KOPT-K1 (cell line): ENCODE data around the gene RPH3AL.
"Not testable (repeated sequence)": the region's sequence is repeated elsewhere in the genome, so short reads cannot be mapped to it uniquely, and the experiment has no call there.

Experiments
- H3K27ac ChIP-seq: fragments of 200-600 bp; sonication (generic); 2 replicates; pipeline ENCODE4 v1.5.1; 2016; ENCODE audit warnings: antibody characterized with exemption, mild to moderate bottlenecking, low read depth, low read length; ENCODE audit not compliant: poor library complexity, severe bottlenecking
- H3K36me3 ChIP-seq: fragments of 200-600 bp; sonication (generic); 2 replicates; pipeline ENCODE4 v1.5.1; 2017; ENCODE audit warnings: antibody characterized with exemption, mild to moderate bottlenecking, low read length, moderate library complexity; ENCODE audit not compliant: insufficient read depth
- H3K9me3 ChIP-seq: fragments of 200-600 bp; sonication (generic); 2 replicates; pipeline ENCODE4 v1.5.1; 2017; ENCODE audit warnings: antibody characterized with exemption, low read length, mild to moderate bottlenecking; ENCODE audit not compliant: insufficient read depth, poor library complexity, severe bottlenecking

The RPH3AL gene

GRCh38 chr17:325270-326009, 27.2 kb downstream of the RPH3AL start:
- Histone ChIP-seq H3K9me3 (no peaks in the 10 kb centered on the region), H3K36me3 (no peaks in the 10 kb centered on the region), H3K27ac (no peak overlapping the region)

- Histone ChIP-seq H3K27ac (no peak overlapping the region), H3K36me3 (no peaks in the 10 kb centered on the region)
Observed at GRCh38 chr17:323721-324571, 28.7 kb downstream of the RPH3AL start.

GRCh38 chr17:323181-323580, 29.4 kb downstream of the RPH3AL start:
- H3K36me3 ChIP-seq, result no peaks in the 10 kb centered on the region
- H3K27ac ChIP-seq, result no peak overlapping the region
- no peaks in the 10 kb centered on the region for H3K9me3 ChIP-seq

More at GRCh38 chr17:323721-324571, 28.7 kb downstream of the RPH3AL start:
- H3K9me3 ChIP-seq, result no peaks in the 10 kb centered on the region

- Histone ChIP-seq H3K9me3 (no peaks in the 10 kb centered on the region), H3K36me3 (no peaks in the 10 kb centered on the region), H3K27ac (no peak overlapping the region)
Observed at GRCh38 chr17:322006-322780, 30.4 kb downstream of the RPH3AL start.

GRCh38 chr17:321386-321941, 31.1 kb downstream of the RPH3AL start:
- Histone ChIP-seq H3K27ac (no peak overlapping the region), H3K9me3 (no peaks in the 10 kb centered on the region), H3K36me3 (no peaks in the 10 kb centered on the region)

GRCh38 chr17:320809-321385, 31.7 kb downstream of the RPH3AL start:
- Histone ChIP-seq H3K36me3 (no peaks in the 10 kb centered on the region), H3K9me3 (no peaks in the 10 kb centered on the region), H3K27ac (no peak overlapping the region)

GRCh38 chr17:320139-320538, 32.5 kb downstream of the RPH3AL start:
- no peaks in the 10 kb centered on the region for H3K9me3 ChIP-seq

GRCh38 chr17:319266-319665, 33.3 kb downstream of the RPH3AL start:
- Histone ChIP-seq H3K36me3 (no peaks in the 10 kb centered on the region), H3K9me3 (no peaks in the 10 kb centered on the region), H3K27ac (no peak overlapping the region)

More at GRCh38 chr17:320139-320538, 32.5 kb downstream of the RPH3AL start:
- H3K27ac ChIP-seq, result no peak overlapping the region
- H3K36me3 ChIP-seq, result no peaks in the 10 kb centered on the region

GRCh38 chr17:317070-317469, 35.5 kb downstream of the RPH3AL start:
- H3K9me3 ChIP-seq, H3K27ac ChIP-seq, H3K36me3 ChIP-seq: not testable (repeated sequence)

GRCh38 chr17:315399-315798, 37.2 kb downstream of the RPH3AL start:
- not testable (repeated sequence) for H3K9me3 ChIP-seq, H3K27ac ChIP-seq, H3K36me3 ChIP-seq

GRCh38 chr17:314614-314944, 38.0 kb downstream of the RPH3AL start:
- not testable (repeated sequence) for H3K9me3 ChIP-seq, H3K36me3 ChIP-seq, H3K27ac ChIP-seq

GRCh38 chr17:313911-314613, 38.5 kb downstream of the RPH3AL start:
- H3K9me3 ChIP-seq, result no peaks in the 10 kb centered on the region
- H3K36me3 ChIP-seq, result no peaks in the 10 kb centered on the region
- no peak overlapping the region for H3K27ac ChIP-seq

- Histone ChIP-seq H3K36me3 (no peaks in the 10 kb centered on the region), H3K9me3 (no peaks in the 10 kb centered on the region), H3K27ac (no peak overlapping the region)
Observed at GRCh38 chr17:313231-313630, 39.4 kb downstream of the RPH3AL start.

- Histone ChIP-seq H3K36me3 (no peaks in the 10 kb centered on the region), H3K9me3 (no peaks in the 10 kb centered on the region), H3K27ac (no peak overlapping the region)
Observed at GRCh38 chr17:312476-313148, 40.0 kb downstream of the RPH3AL start.
